Fibroblast of lung (primary cell): ENCODE data around the gene DCAF7. TPM values are rescaled to one million over a fixed set of nuclear protein-coding genes. Genes with fewer than 3 reads are reported as not detected.
A peak's percentile ranks its signal among the peaks of the same experiment; 100 is the strongest.

Source experiments
- DNase-seq, 2 donors: peaks; one replicate each; pipeline versions ENCODE4 v3.0.0 to v3.0.0-alpha.2; 2010; ENCODE audit warnings: low read depth in 2 of 2
- H2AFZ ChIP-seq: 2 replicates; pipeline ENCODE4 v1.5.1; 2012; ENCODE audit warnings: low read length, control low read depth, inconsistent platforms
- H3K27ac ChIP-seq: 2 replicates; pipeline ENCODE4 v1.5.1; 2011; ENCODE audit warnings: low read length, control low read depth; ENCODE audit not compliant: insufficient read depth
- H3K27me3 ChIP-seq: 2 replicates; pipeline ENCODE4 v1.5.1; 2011; ENCODE audit warnings: mild to moderate bottlenecking, low read length; ENCODE audit not compliant: control insufficient read depth, insufficient read depth
- H3K36me3 ChIP-seq: 2 replicates; pipeline ENCODE4 v1.5.1; 2011; ENCODE audit warnings: low read length; ENCODE audit not compliant: control insufficient read depth, insufficient read depth
- H3K4me1 ChIP-seq: 2 replicates; pipeline ENCODE4 v1.5.1; 2011; ENCODE audit warnings: low read length; ENCODE audit not compliant: control insufficient read depth, insufficient read depth; ENCODE audit errors: extremely low read depth
- H3K4me2 ChIP-seq: 2 replicates; pipeline ENCODE4 v1.5.1; 2011; ENCODE audit warnings: low read length, control low read depth; ENCODE audit not compliant: insufficient read depth; ENCODE audit errors: extremely low read depth
- H3K4me3 ChIP-seq, 4 experiments: fragments of 200-600 bp in 1 of 4; sonication (generic) in 1 of 4; replicated peaks in 1 of 4; 2 replicates each; pipeline ENCODE4 v1.5.1; 2011 to 2016; ENCODE audit warnings: low read length in 4 of 4, low read depth in 3 of 4, mild to moderate bottlenecking in 3 of 4, control low read depth in 2 of 4, inconsistent platforms in 1 of 4, mixed read lengths in 1 of 4; ENCODE audit not compliant: insufficient read depth in 1 of 4; ENCODE audit errors: control extremely low read depth in 1 of 4
- H3K79me2 ChIP-seq: 2 replicates; pipeline ENCODE4 v1.5.1; 2012; ENCODE audit warnings: mild to moderate bottlenecking, low read length, inconsistent platforms; ENCODE audit not compliant: control insufficient read depth, insufficient read depth
- H3K9ac ChIP-seq: 2 replicates; pipeline ENCODE4 v1.5.1; 2011; ENCODE audit warnings: mild to moderate bottlenecking, low read length, control low read depth; ENCODE audit not compliant: insufficient read depth
- H3K9me3 ChIP-seq: 2 replicates; pipeline ENCODE4 v1.5.1; 2012; ENCODE audit warnings: low read depth, low read length; ENCODE audit not compliant: control insufficient read depth, insufficient read depth
- H4K20me1 ChIP-seq: 2 replicates; pipeline ENCODE4 v1.5.1; 2011; ENCODE audit warnings: low read length; ENCODE audit not compliant: control insufficient read depth, insufficient read depth; ENCODE audit errors: extremely low read depth
- CTCF ChIP-seq, 2 donors: IDR thresholded peaks in 1 of 2; conservative IDR thresholded peaks in 1 of 2; 1 replicate in 1 of 2; 2 replicates in 1 of 2; pipeline ENCODE4 v1.5.1; 2011 to 2012; ENCODE audit warnings: low read length in 2 of 2, control low read depth in 1 of 2, inconsistent platforms in 1 of 2, low read depth in 1 of 2, mild to moderate bottlenecking in 1 of 2
- EZH2 ChIP-seq: IDR thresholded peaks from 2 replicates; pipeline ENCODE4 v1.5.1; 2012; ENCODE audit warnings: low read length, control low read depth, mild to moderate bottlenecking; ENCODE audit errors: missing control alignments
- polyA plus RNA-seq, 2 donors: library from polyadenylated mRNA; depleted of rRNA in 1 of 2; stranded (reverse) in 1 of 2; unstranded in 1 of 2; fragments of >200 nt; gene quantifications; 2 replicates each; pipeline ENCODE4 v1.2.1, GENCODE V29; 2011 to 2012; ENCODE audit warnings: missing spikeins in 1 of 2
- total RNA-seq: library from RNA; depleted of rRNA; stranded (reverse); fragments of >200 nt; gene quantifications from 2 replicates; pipeline ENCODE4 v1.2.1, GENCODE V29; 2014

The DCAF7 gene
- total and polyA plus RNA-seq, 2 donors (not counting 1 experiment from before 2014, with no cell fraction given): 13.9 to 38.8 TPM

- DNase-seq: no peak
- H3K4me3 ChIP-seq: no peak overlapping the region
- H4K20me1 ChIP-seq: no peaks in the 10 kb centered on the region
- H3K27ac ChIP-seq: no peak overlapping the region
- H2AFZ ChIP-seq: no peak overlapping the region
- no peaks in the 10 kb centered on the region for H3K27me3 ChIP-seq
- H3K4me2 ChIP-seq: no peak overlapping the region
- no peak overlapping the region for H3K9ac ChIP-seq
- H3K79me2 ChIP-seq: peaks cover 44% of the 10 kb centered on the region
- H3K9me3 ChIP-seq: no peaks in the 10 kb centered on the region
- peak; percentile 20 to 41 for TF ChIP-seq CTCF (conservative IDR thresholded peaks at IDR 0.05 in 1 of 2, IDR thresholded peaks at IDR 0.05 in 1 of 2; ENCODE audit: low read depth in 1 of 2, low read length in 2 of 2)
- TF ChIP-seq EZH2: no peak
- peaks cover 7% of the 10 kb centered on the region for H3K4me1 ChIP-seq
- peaks cover 2% of the 10 kb centered on the region for H3K36me3 ChIP-seq
Measured at GRCh38 chr17:63573634-63574033, 23.4 kb downstream of the DCAF7 start.

- no peaks in the 10 kb centered on the region for H4K20me1 ChIP-seq
- DNase-seq: no peak
Measured at GRCh38 chr17:63578027-63578768, 27.9 kb downstream of the DCAF7 start.

GRCh38 chr17:63578769-63579111, 28.5 kb downstream of the DCAF7 start:
- Histone ChIP-seq H3K79me2 (peaks cover 22% of the 10 kb centered on the region), H4K20me1 (no peaks in the 10 kb centered on the region), H3K9me3 (no peaks in the 10 kb centered on the region), H3K4me2 (no peak overlapping the region), H3K27ac (no peak overlapping the region), H3K9ac (no peak overlapping the region), H3K36me3 (peaks cover 12% of the 10 kb centered on the region), H3K4me1 (no peaks in the 10 kb centered on the region), H2AFZ (no peak overlapping the region), H3K4me3 (no peak overlapping the region), H3K27me3 (no peaks in the 10 kb centered on the region)
- DNase-seq: no peak
- TF ChIP-seq EZH2 (no peak), CTCF (conservative IDR thresholded peaks at IDR 0.05 in 1 of 2, IDR thresholded peaks at IDR 0.05 in 1 of 2; ENCODE audit: low read depth in 1 of 2, low read length in 2 of 2) (no peak)

More at GRCh38 chr17:63578027-63578768, 27.9 kb downstream of the DCAF7 start:
- no peak overlapping the region for H3K4me3 ChIP-seq
- H3K27ac ChIP-seq: no peak overlapping the region
- peaks cover 12% of the 10 kb centered on the region for H3K36me3 ChIP-seq
- H3K9ac ChIP-seq: no peak overlapping the region
- H3K4me2 ChIP-seq: no peak overlapping the region
- TF ChIP-seq CTCF (conservative IDR thresholded peaks at IDR 0.05 in 1 of 2, IDR thresholded peaks at IDR 0.05 in 1 of 2; ENCODE audit: low read depth in 1 of 2, low read length in 2 of 2) (no peak), EZH2 (no peak)
- no peaks in the 10 kb centered on the region for H3K27me3 ChIP-seq
- no peaks in the 10 kb centered on the region for H3K4me1 ChIP-seq
- H3K9me3 ChIP-seq: no peaks in the 10 kb centered on the region
- peaks cover 27% of the 10 kb centered on the region for H3K79me2 ChIP-seq
- H2AFZ ChIP-seq: no peak overlapping the region
